Renal pelvis (tissue), 4 donors: ENCODE measurements around the gene PITPNB. TPM values are rescaled to one million over a fixed set of nuclear protein-coding genes. Genes with fewer than 3 reads are reported as not detected.
A peak's percentile ranks its signal among the peaks of the same experiment; 100 is the strongest.

Experiments used
- DNase-seq: peaks from one replicate; pipeline ENCODE4 v3.0.0-alpha.2; 2013
- polyA plus RNA-seq, 3 donors: library from polyadenylated mRNA; unstranded; fragments of 120-200 nt; gene quantifications; one replicate each; pipeline ENCODE4 v1.2.1, GENCODE V29; 2013; ENCODE audit not compliant: insufficient read length in 3 of 3

Gene PITPNB
- polyA plus RNA-seq, 3 donors: 57.6 to 67.2 (median 64.3) TPM

GRCh38 chr22:27882507-27883290 is 36.4 kb downstream of the PITPNB start:
- no peak for DNase-seq

GRCh38 chr22:27881421-27881820 is 37.6 kb downstream of the PITPNB start:
- DNase-seq: no peak

GRCh38 chr22:27880778-27881394 is 38.2 kb downstream of the PITPNB start:
- DNase-seq: peak; percentile 80

- no peak for DNase-seq
Measured at GRCh38 chr22:27879923-27880322, 39.1 kb downstream of the PITPNB start.

GRCh38 chr22:27878541-27878940 is 40.5 kb downstream of the PITPNB start:
- DNase-seq: no peak

GRCh38 chr22:27877501-27877900 is 41.6 kb downstream of the PITPNB start:
- DNase-seq: no peak

GRCh38 chr22:27876684-27877083 is 42.4 kb downstream of the PITPNB start:
- DNase-seq: no peak

- no peak for DNase-seq
Measured at GRCh38 chr22:27875951-27876350, 43.1 kb downstream of the PITPNB start.

- DNase-seq: no peak
Measured at GRCh38 chr22:27874764-27875163, 44.3 kb downstream of the PITPNB start.

GRCh38 chr22:27874185-27874584 is 44.9 kb downstream of the PITPNB start:
- DNase-seq: no peak

- no peak for DNase-seq
Measured at GRCh38 chr22:27873472-27873871, 45.6 kb downstream of the PITPNB start.

- DNase-seq: no peak
Measured at GRCh38 chr22:27872488-27872887, 46.6 kb downstream of the PITPNB start.

GRCh38 chr22:27871306-27872014 is 47.6 kb downstream of the PITPNB start:
- DNase-seq: no peak

- DNase-seq: no peak
Measured at GRCh38 chr22:27870234-27871191, 48.5 kb downstream of the PITPNB start.

GRCh38 chr22:27868732-27869282 is 50.2 kb downstream of the PITPNB start:
- DNase-seq: no peak

- no peak for DNase-seq
Measured at GRCh38 chr22:27867953-27868731, 50.9 kb downstream of the PITPNB start.

- no peak for DNase-seq
Measured at GRCh38 chr22:27867085-27867952, 51.7 kb downstream of the PITPNB start.

- no peak for DNase-seq
Measured at GRCh38 chr22:27866135-27867084, 52.6 kb downstream of the PITPNB start.
